ENCODE measurements around the gene ATP1B3.

The ATP1B3 gene

DNA sequence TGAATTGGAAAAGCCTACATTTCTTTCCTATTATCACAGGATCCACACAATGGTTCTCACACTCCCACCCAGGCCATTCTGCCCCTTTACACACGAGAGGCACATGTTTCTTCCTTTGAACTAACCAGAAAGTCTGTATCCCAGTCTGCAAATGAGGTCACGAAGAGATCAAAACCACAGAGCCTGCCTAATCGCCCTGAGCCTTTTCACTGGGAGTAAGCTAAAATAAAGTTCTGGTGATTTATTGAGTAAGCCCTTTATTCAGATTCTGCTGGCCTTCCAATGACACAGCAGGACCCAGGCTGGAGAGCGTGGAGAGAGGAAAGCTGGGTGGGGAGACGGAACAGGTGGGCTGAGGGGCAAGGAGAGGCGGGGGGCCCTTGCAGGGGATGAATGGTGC is 78.7 kb downstream of the ATP1B3 start:
- no peak for TF ChIP-seq MAX (IDR thresholded peaks at IDR 0.05; ENCODE audit: low read depth, low read length)
- TF ChIP-seq POLR2A (IDR thresholded peaks at IDR 0.05; ENCODE audit: extremely low read depth, insufficient read length) = no peak
- TF ChIP-seq, protein P1, sequence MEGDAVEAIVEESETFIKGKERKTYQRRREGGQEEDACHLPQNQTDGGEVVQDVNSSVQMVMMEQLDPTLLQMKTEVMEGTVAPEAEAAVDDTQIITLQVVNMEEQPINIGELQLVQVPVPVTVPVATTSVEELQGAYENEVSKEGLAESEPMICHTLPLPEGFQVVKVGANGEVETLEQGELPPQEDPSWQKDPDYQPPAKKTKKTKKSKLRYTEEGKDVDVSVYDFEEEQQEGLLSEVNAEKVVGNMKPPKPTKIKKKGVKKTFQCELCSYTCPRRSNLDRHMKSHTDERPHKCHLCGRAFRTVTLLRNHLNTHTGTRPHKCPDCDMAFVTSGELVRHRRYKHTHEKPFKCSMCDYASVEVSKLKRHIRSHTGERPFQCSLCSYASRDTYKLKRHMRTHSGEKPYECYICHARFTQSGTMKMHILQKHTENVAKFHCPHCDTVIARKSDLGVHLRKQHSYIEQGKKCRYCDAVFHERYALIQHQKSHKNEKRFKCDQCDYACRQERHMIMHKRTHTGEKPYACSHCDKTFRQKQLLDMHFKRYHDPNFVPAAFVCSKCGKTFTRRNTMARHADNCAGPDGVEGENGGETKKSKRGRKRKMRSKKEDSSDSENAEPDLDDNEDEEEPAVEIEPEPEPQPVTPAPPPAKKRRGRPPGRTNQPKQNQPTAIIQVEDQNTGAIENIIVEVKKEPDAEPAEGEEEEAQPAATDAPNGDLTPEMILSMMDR (IDR thresholded peaks at IDR 0.05; ENCODE audit: low read depth, low read length) = no peak
- no peak for TF ChIP-seq MYC (IDR thresholded peaks at IDR 0.05; ENCODE audit: low read depth, low read length)
- no peak overlapping the region for H3K4me3 ChIP-seq (ENCODE audit: low read depth, low read length)
- no peak for DNase-seq (ENCODE audit: low read depth)

GRCh38 chr3:141959589-141960554 is 83.4 kb downstream of the ATP1B3 start:
- TF ChIP-seq POLR2A (IDR thresholded peaks at IDR 0.05; ENCODE audit: extremely low read depth, insufficient read length) (no peak), MAX (IDR thresholded peaks at IDR 0.05; ENCODE audit: low read depth, low read length) (no peak), MYC (IDR thresholded peaks at IDR 0.05; ENCODE audit: low read depth, low read length) (no peak)
- TF ChIP-seq, protein P1 (IDR thresholded peaks at IDR 0.05; ENCODE audit: low read depth, low read length) = no peak
- no peak overlapping the region for H3K4me3 ChIP-seq (ENCODE audit: low read depth, low read length)
- DNase-seq (ENCODE audit: low read depth) = no peak

GRCh38 chr3:141960731-141961130 is 84.3 kb downstream of the ATP1B3 start:
- TF ChIP-seq, protein P1 (IDR thresholded peaks at IDR 0.05; ENCODE audit: low read depth, low read length) = no peak
- no peak for TF ChIP-seq MAX (IDR thresholded peaks at IDR 0.05; ENCODE audit: low read depth, low read length)
- TF ChIP-seq POLR2A (IDR thresholded peaks at IDR 0.05; ENCODE audit: extremely low read depth, insufficient read length) = no peak
- TF ChIP-seq MYC (IDR thresholded peaks at IDR 0.05; ENCODE audit: low read depth, low read length) = no peak
- no peak overlapping the region for H3K4me3 ChIP-seq (ENCODE audit: low read depth, low read length)
- DNase-seq (ENCODE audit: low read depth) = no peak

DNA sequence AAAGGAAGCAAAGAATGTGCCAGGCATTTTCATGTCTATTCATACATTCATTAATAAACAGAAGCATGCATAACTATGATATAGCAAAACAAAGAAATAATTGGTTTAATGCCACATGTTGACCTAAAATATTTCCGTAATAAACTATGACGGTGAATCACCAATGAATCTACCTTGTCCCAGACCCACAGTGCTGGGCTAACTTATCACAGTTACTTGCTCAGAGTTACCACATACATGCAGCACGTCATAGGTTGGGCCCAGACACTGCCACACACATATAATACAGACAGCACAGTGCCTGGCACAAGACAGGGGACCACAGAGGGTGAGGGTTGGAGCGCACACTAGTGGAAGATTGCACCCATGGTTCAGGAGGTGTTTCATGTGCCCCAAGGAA is 86.9 kb downstream of the ATP1B3 start:
- no peak for DNase-seq (ENCODE audit: low read depth)
- TF ChIP-seq POLR2A (IDR thresholded peaks at IDR 0.05; ENCODE audit: extremely low read depth, insufficient read length) (no peak), MYC (IDR thresholded peaks at IDR 0.05; ENCODE audit: low read depth, low read length) (no peak), MAX (IDR thresholded peaks at IDR 0.05; ENCODE audit: low read depth, low read length) (no peak)
- TF ChIP-seq, protein P1 (IDR thresholded peaks at IDR 0.05; ENCODE audit: low read depth, low read length) = no peak
- no peak overlapping the region for H3K4me3 ChIP-seq (ENCODE audit: low read depth, low read length)

GRCh38 chr3:141965471-141965870 is 89.0 kb downstream of the ATP1B3 start:
- TF ChIP-seq, protein P1 (IDR thresholded peaks at IDR 0.05; ENCODE audit: low read depth, low read length) = no peak
- TF ChIP-seq MYC (IDR thresholded peaks at IDR 0.05; ENCODE audit: low read depth, low read length) = no peak
- TF ChIP-seq POLR2A (IDR thresholded peaks at IDR 0.05; ENCODE audit: extremely low read depth, insufficient read length) = no peak
- no peak for TF ChIP-seq MAX (IDR thresholded peaks at IDR 0.05; ENCODE audit: low read depth, low read length)
- no peak for DNase-seq (ENCODE audit: low read depth)
- H3K4me3 ChIP-seq (ENCODE audit: low read depth, low read length) = no peak overlapping the region
